Ishikawa (cell line): ENCODE measurements around the gene PTPMT1.

ENCODE experiments used
- CEBPB ChIP-seq: IDR thresholded peaks from 2 replicates; pipeline ENCODE4 v1.6.1; 2012
- CREB1 ChIP-seq: IDR thresholded peaks from 2 replicates; pipeline ENCODE4 v1.6.1; 2012; ENCODE audit warnings: low read depth
- EGR1 ChIP-seq: IDR thresholded peaks from 2 replicates; pipeline ENCODE4 v1.6.1; 2012
- FOXM1 ChIP-seq: IDR thresholded peaks from 2 replicates; pipeline ENCODE4 v1.6.1; 2012; ENCODE audit warnings: low read depth, borderline replicate concordance
- NFIC ChIP-seq: IDR thresholded peaks from 2 replicates; pipeline ENCODE4 v1.6.1; 2012
- RAD21 ChIP-seq: IDR thresholded peaks from 2 replicates; pipeline ENCODE4 v1.6.1; 2012; ENCODE audit warnings: low read depth
- TCF12 ChIP-seq: IDR thresholded peaks from 2 replicates; pipeline ENCODE4 v1.6.1; 2012; ENCODE audit warnings: low read depth
- TEAD4 ChIP-seq: IDR thresholded peaks from 2 replicates; pipeline ENCODE4 v1.6.1; 2012
- YY1 ChIP-seq: IDR thresholded peaks from 2 replicates; pipeline ENCODE4 v1.6.1; 2012; ENCODE audit warnings: low read depth
- ZBTB7A ChIP-seq: IDR thresholded peaks from 2 replicates; pipeline ENCODE4 v1.6.1; 2012; ENCODE audit warnings: low read depth
- TF ChIP-seq, protein P1 (sequence below): IDR thresholded peaks from 2 replicates; pipeline ENCODE4 v1.6.1; 2012; ENCODE audit warnings: low read depth, mild to moderate bottlenecking

The PTPMT1 gene

GRCh38 chr11:47617417-47617809, 52.0 kb downstream of the PTPMT1 start:
- no peak for TF ChIP-seq TCF12
- TF ChIP-seq TEAD4: no peak
- no peak for TF ChIP-seq NFIC
- no peak for TF ChIP-seq FOXM1
- TF ChIP-seq CREB1: no peak
- no peak for TF ChIP-seq YY1
- no peak for TF ChIP-seq RAD21

- TF ChIP-seq TEAD4 (no peak), TCF12 (no peak), RAD21 (no peak), CEBPB (no peak), NFIC (no peak), EGR1 (no peak), CREB1 (no peak), ZBTB7A (no peak), YY1 (no peak)
- TF ChIP-seq, protein P1, sequence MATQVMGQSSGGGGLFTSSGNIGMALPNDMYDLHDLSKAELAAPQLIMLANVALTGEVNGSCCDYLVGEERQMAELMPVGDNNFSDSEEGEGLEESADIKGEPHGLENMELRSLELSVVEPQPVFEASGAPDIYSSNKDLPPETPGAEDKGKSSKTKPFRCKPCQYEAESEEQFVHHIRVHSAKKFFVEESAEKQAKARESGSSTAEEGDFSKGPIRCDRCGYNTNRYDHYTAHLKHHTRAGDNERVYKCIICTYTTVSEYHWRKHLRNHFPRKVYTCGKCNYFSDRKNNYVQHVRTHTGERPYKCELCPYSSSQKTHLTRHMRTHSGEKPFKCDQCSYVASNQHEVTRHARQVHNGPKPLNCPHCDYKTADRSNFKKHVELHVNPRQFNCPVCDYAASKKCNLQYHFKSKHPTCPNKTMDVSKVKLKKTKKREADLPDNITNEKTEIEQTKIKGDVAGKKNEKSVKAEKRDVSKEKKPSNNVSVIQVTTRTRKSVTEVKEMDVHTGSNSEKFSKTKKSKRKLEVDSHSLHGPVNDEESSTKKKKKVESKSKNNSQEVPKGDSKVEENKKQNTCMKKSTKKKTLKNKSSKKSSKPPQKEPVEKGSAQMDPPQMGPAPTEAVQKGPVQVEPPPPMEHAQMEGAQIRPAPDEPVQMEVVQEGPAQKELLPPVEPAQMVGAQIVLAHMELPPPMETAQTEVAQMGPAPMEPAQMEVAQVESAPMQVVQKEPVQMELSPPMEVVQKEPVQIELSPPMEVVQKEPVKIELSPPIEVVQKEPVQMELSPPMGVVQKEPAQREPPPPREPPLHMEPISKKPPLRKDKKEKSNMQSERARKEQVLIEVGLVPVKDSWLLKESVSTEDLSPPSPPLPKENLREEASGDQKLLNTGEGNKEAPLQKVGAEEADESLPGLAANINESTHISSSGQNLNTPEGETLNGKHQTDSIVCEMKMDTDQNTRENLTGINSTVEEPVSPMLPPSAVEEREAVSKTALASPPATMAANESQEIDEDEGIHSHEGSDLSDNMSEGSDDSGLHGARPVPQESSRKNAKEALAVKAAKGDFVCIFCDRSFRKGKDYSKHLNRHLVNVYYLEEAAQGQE: no peak
These were observed 55.5 kb downstream of the PTPMT1 start for GRCh38 chr11:47620836-47621378.
